Raji (cell line): Measurements from ENCODE around the gene SGCE.

ENCODE experiments used
- POLR2A ChIP-seq: IDR thresholded peaks from 2 replicates; pipeline ENCODE4 v1.6.1; 2011; ENCODE audit warnings: low read depth, low read length, control low read depth; ENCODE audit not compliant: insufficient read depth

SGCE gene

GRCh38 chr7:94571816-94572215 lies 84.1 kb downstream of the SGCE start:
- no peak for TF ChIP-seq POLR2A

DNA sequence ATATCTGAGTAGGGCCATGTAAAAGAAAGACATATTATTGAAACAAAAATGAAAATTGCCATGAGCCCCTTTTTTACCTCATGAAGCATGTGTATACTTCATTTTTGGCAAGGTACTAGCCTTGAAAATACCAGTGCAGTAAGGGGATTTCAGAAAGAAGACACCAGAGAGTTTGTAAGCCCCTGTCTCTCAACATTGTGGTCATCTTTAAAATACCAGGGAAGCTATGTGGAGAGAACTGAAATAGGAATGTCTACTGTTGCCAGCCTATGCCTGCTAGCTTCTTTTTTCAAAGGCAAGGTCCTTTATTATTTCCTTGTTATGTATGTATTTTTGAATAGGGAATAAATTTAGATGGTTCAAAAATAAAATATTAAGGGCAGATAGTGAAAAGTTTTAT lies 88.5 kb downstream of the SGCE start:
- TF ChIP-seq POLR2A = no peak

GRCh38 chr7:94565247-94565894 lies 90.6 kb downstream of the SGCE start:
- TF ChIP-seq POLR2A = no peak

DNA sequence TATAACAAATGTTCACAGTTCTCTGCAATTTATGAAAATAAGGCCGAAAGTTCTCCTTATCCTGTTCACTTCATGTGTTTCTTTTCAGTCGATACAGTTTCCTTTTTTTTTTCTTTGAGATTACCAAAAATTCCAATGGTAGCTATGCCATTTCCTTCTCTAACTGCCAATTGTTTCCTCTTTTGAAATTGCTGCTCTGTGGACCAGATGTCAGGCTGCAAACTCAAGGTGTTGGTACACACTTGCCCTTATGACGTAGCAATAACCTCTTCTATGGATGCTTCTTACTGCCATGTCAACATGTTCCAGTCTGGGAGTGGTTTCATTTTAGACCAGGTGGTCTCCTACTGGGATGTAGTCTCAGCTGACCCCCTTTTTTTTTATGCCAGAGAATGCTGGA lies 93.4 kb downstream of the SGCE start:
- no peak for TF ChIP-seq POLR2A

DNA sequence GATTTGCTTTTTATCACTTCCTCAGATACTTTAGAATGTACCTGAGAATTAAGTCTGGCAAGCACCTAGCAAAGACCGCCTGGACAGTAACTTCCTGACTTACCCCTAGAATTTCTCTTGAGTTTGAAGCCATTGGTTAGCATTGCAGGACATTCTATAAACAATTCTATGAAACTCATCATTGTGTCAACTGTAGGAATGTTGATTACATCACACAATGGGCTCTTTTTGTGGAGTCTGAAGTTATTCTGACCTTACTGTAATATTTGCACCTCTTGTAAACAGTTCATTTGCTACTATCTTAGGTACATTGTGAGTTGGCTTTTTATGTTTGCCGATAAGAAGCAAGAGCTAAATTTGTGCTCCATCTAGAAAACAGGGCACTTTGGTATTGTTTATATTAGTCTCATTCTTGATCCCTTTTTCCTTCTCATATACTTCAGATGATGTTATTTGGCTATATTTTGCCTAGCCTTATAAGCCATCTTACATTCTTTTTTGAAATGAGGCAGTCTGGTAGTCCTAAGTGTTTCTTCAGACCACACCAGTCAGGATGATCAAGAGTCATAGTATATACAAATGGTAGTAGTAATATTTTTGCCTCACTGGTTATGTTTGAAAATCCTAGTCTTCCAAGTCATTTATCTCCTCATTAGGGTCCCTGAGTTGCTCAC lies 94.0 kb downstream of the SGCE start:
- no peak for TF ChIP-seq POLR2A

- TF ChIP-seq POLR2A = no peak
Measured at GRCh38 chr7:94559972-94560371, 96.0 kb downstream of the SGCE start.

- no peak for TF ChIP-seq POLR2A
Measured at GRCh38 chr7:94557215-94557614, 98.7 kb downstream of the SGCE start.

- no peak for TF ChIP-seq POLR2A
Measured at GRCh38 chr7:94556028-94556427, 99.9 kb downstream of the SGCE start.

- no peak for TF ChIP-seq POLR2A
Measured at GRCh38 chr7:94547126-94547525, 108.8 kb downstream of the SGCE start.

DNA sequence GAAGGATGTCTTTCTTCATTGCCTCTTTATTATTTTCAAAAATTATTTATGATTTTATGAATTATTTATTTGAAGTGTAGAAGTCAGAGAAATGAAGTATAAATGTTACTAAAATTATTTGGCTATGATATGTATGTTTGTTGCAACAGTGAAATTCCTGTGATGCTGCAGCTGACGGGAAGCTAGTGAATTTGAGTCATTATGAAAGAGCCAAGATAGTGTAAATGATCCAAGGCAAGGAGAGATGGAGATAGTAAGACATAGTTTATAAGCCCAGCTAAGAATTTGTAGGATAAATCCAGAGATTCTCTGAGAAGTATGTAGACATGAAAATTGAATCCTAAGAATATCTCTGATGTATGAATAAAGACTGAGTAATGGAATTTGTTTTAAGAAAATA lies 115.5 kb downstream of the SGCE start:
- no peak for TF ChIP-seq POLR2A
